ENCODE data around the gene ACAD11.

DNA sequence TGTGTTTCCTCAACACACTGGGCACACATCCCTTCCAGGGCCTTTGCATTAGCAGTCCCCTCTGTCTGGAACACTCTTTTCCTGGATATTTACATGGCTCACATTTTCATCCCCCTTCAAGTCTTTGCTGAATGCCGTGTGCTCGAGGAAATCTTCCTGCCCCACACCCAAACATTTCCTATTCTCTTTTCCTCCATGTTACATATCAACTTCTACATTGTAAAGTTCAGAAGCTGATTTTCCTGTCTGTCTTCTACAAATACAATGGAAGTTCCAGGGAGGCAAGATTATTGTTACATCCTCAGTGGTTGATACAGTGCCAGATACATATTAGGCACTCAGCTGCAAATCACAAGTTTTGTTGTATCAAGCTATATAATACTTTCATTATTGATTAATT is 4.1 kb downstream of the ACAD11 start:
- TF ChIP-seq, protein P1, sequence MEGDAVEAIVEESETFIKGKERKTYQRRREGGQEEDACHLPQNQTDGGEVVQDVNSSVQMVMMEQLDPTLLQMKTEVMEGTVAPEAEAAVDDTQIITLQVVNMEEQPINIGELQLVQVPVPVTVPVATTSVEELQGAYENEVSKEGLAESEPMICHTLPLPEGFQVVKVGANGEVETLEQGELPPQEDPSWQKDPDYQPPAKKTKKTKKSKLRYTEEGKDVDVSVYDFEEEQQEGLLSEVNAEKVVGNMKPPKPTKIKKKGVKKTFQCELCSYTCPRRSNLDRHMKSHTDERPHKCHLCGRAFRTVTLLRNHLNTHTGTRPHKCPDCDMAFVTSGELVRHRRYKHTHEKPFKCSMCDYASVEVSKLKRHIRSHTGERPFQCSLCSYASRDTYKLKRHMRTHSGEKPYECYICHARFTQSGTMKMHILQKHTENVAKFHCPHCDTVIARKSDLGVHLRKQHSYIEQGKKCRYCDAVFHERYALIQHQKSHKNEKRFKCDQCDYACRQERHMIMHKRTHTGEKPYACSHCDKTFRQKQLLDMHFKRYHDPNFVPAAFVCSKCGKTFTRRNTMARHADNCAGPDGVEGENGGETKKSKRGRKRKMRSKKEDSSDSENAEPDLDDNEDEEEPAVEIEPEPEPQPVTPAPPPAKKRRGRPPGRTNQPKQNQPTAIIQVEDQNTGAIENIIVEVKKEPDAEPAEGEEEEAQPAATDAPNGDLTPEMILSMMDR (IDR thresholded peaks at IDR 0.05; ENCODE audit: poor library complexity), result no peak
- TF ChIP-seq EZH2 (IDR thresholded peaks at IDR 0.05; ENCODE audit: borderline replicate concordance), result no peak

Data from hepatocyte (in vitro differentiated cells).